ENCODE results near the gene CRACR2A. TPM values are rescaled to one million over a fixed set of nuclear protein-coding genes. Genes with fewer than 3 reads are reported as not detected.

The CRACR2A gene
- polyA plus RNA-seq, 2 of the 4 experiments (the other 2 are of a cell fraction): 1.1 to 3.8 TPM

GRCh38 chr12:3683670-3684069 lies 69.2 kb downstream of the CRACR2A start:
- CTCF ChIA-PET: interaction anchor here (0.8 to 1.2 kb wide), 2 partner anchors 62 to 333 kb away, joined by 3 to 5 read pairs; no protein-coding TSS in a partner anchor
- Histone ChIP-seq H3K4me1 (no peaks in the 10 kb centered on the region), H3K4me3 (no peak overlapping the region), H3K9me3 (no peaks in the 10 kb centered on the region), H3K4me2 (no peak overlapping the region), H3K27ac (no peak overlapping the region)
- TF ChIP-seq BHLHE40 (IDR thresholded peaks at IDR 0.05; ENCODE audit: low read depth, low read length): no peak
- no peak for TF ChIP-seq NR3C1 (IDR thresholded peaks at IDR 0.05)
- no peak for TF ChIP-seq BCL3 (IDR thresholded peaks at IDR 0.05)
- no peak for TF ChIP-seq POLR2A (IDR thresholded peaks at IDR 0.05; ENCODE audit: low read length)
- no peak for TF ChIP-seq USF2 (IDR thresholded peaks at IDR 0.05)
- TF ChIP-seq HOXB5 (CRISPR knock-in tag; IDR thresholded peaks at IDR 0.05): no peak
- no peak for TF ChIP-seq RARB (CRISPR knock-in tag; IDR thresholded peaks at IDR 0.05)
- TF ChIP-seq RAD21 (conservative IDR thresholded peaks at IDR 0.05 in 1 of 2, IDR thresholded peaks at IDR 0.05 in 1 of 2): no peak
- no peak for TF ChIP-seq FOSB (CRISPR knock-in tag; IDR thresholded peaks at IDR 0.05)
- no peak for TF ChIP-seq ESRRA (IDR thresholded peaks at IDR 0.05; ENCODE audit: borderline replicate concordance, low read length)
- no peak for TF ChIP-seq JUN (IDR thresholded peaks at IDR 0.05)
- TF ChIP-seq E2F6 (IDR thresholded peaks at IDR 0.05; ENCODE audit: borderline replicate concordance, low read depth): no peak
- TF ChIP-seq MAZ (IDR thresholded peaks at IDR 0.05; ENCODE audit: borderline replicate concordance, low read depth, low read length): no peak
- TF ChIP-seq RNF2 (IDR thresholded peaks at IDR 0.05; ENCODE audit: borderline replicate concordance, low read depth): no peak
- TF ChIP-seq PHF8 (IDR thresholded peaks at IDR 0.05; ENCODE audit: borderline replicate concordance, low read depth): no peak
- no peak for TF ChIP-seq CBX8 (IDR thresholded peaks at IDR 0.05)
- WGBS (ENCODE audit: missing lambda C conversion rate): 50% methylated on average over 4 of the region's 4 CpGs
- ATAC-seq: no peak
- no peak for FAIRE-seq
- no peak for DNase-seq (ENCODE audit: low read depth in 1 of 2, low spot score in 1 of 2)
- POLR2A ChIA-PET: no interaction called here

GRCh38 chr12:3681595-3682061 lies 71.3 kb downstream of the CRACR2A start:
- DNase-seq (ENCODE audit: low read depth in 1 of 2, low spot score in 1 of 2) (no peak), ATAC-seq (no peak), FAIRE-seq (no peak)
- Histone ChIP-seq H3K4me1 (no peaks in the 10 kb centered on the region), H3K9me3 (no peaks in the 10 kb centered on the region), H3K27ac (no peak overlapping the region), H3K4me2 (no peak overlapping the region), H3K4me3 (no peak overlapping the region)
- CTCF ChIA-PET: interaction anchor here (1.0 to 3.5 kb wide), 5 partner anchors 8 to 382 kb away, joined by 3 to 20 read pairs (median 4); no protein-coding TSS in a partner anchor
- TF ChIP-seq HMGXB4 (CRISPR knock-in tag; IDR thresholded peaks at IDR 0.05; ENCODE audit: borderline replicate concordance): no peak
- TF ChIP-seq JUNB (IDR thresholded peaks at IDR 0.05): no peak
- TF ChIP-seq BHLHE40 (IDR thresholded peaks at IDR 0.05; ENCODE audit: low read depth, low read length): no peak
- no peak for TF ChIP-seq POLR2AphosphoS2 (conservative IDR thresholded peaks at IDR 0.05; ENCODE audit: low read length)
- no peak for TF ChIP-seq HOXB5 (CRISPR knock-in tag; IDR thresholded peaks at IDR 0.05)
- no peak for TF ChIP-seq NPAS2 (CRISPR knock-in tag; IDR thresholded peaks at IDR 0.05; ENCODE audit: borderline replicate concordance)
- TF ChIP-seq HES2 (IDR thresholded peaks at IDR 0.05): no peak
- TF ChIP-seq MAX (IDR thresholded peaks at IDR 0.05): no peak
- no peak for TF ChIP-seq CHD4 (IDR thresholded peaks at IDR 0.05; ENCODE audit: borderline replicate concordance)
- TF ChIP-seq MAZ (IDR thresholded peaks at IDR 0.05; ENCODE audit: borderline replicate concordance, low read depth, low read length): no peak
- TF ChIP-seq ELK1 (IDR thresholded peaks at IDR 0.05; ENCODE audit: low read depth, low read length): no peak
- TF ChIP-seq KDM5A (IDR thresholded peaks at IDR 0.05): no peak
- no peak for TF ChIP-seq CEBPB (IDR thresholded peaks at IDR 0.05)
- no peak for TF ChIP-seq BCL3 (IDR thresholded peaks at IDR 0.05)
- POLR2A ChIA-PET: no interaction called here
- 78% methylated on average over 6 of the region's 6 CpGs for WGBS (ENCODE audit: missing lambda C conversion rate)

Data from A549 (cell line).